NCI-H146 (cell line): ENCODE measurements around the gene INTU.
"Not testable (repeated sequence)": the region's sequence is repeated elsewhere in the genome, so short reads cannot be mapped to it uniquely, and the experiment has no call there.

Experiments used
- DNase-seq: peaks from one replicate; lab custom pipeline; 2025; lab: John Stamatoyannopoulos, UW

The INTU gene

DNA sequence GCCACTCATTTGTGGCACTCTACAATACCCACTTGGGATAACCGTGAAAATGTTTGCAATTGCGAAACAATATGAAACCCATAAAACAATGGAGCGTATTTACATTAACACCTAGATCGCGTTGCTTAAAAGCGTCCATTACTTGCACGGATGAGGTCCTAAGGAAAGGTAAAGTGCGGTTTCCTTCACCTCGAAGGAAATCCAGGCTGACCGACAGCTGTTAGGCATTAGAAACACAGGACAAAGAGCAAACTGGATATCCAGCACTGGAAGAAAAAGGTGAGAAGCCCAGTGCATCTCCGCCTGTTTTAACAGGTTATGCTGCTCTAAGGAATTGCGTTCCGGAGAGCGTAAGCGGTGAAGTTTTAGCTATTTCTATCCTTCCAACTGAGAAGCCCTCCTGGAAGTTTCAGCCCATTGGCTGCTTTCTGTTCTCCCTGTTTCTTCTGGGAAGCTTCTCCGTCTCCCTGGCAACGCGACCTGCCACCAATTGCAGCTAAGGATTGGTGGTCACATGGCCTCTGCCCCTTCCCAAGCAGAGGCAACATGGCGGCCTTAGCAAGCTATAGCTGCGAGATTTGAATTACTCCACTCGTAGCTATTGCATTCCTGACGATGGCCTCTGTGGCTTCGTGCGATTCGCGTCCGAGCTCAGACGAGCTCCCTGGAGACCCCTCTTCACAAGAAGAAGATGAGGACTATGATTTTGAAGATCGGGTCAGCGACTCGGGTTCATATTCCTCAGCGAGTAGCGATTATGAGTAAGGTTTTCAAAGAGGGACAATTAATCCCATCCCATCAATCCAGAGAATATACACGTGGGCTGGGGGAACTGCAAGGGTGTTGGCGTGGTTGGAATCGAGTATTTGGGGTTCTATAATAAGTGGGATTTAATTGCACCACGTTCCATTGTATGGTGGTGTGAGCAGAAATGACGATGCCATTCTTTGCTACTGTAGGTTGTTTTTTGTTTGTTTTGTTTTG lies at the start of gene INTU:
Gene INTU, plus strand, starts transcription at position 538 of the 984 bp plus-strand sequence. Its CDS starts 78 bp downstream, at position 616.
- peak; percentile 89 for DNase-seq

DNA sequence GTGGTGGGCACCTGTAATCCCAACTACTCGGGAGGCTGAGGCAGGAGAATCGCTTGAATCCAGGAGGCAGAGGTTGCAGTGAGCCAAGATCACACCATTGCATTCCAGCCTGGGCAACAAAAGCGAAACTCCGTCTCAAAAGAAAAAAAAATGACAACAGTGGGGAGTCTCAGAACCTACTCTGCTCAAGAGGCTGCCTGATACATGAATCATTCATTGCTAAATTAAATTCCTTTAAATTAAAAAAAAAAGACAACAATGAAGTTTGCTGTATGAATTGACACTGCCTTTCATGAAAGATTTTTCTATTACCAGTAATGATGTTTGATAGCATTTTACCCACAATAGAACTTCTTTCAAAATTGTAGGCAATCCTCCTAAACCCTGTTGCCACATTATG lies 46.3 kb upstream of the INTU start:
- not testable (repeated sequence) for DNase-seq

DNA sequence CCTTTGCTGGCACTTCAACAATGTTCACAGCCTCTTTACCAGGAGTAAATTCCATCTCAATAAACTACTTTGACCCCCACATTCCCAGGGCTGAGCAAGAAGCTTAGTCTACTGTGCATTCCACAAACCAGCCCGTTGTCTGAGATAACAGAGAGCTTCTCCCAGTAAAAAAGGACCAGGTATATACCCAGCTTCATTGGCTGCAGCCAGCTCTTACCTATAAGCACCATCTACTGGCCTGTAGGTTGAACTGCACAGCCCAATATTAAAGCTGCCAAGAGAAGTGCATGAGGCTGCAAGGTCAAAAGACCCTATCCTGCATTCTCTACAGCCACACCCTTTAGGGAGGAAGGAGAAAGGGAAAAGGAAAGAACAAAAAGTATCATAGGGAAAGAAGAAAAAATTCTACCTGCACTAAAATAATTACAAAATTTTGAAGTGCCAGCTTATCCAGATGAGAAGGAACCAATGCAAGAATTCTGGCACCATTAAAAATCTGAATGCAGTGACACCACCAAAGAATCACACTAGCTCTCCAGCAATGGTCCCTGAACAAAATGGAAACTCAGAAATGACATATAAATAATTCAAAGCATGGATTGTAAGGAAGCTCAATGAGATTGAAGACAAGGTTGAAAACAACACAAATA lies 45.7 kb upstream of the INTU start:
- DNase-seq: peak; percentile 46

DNA sequence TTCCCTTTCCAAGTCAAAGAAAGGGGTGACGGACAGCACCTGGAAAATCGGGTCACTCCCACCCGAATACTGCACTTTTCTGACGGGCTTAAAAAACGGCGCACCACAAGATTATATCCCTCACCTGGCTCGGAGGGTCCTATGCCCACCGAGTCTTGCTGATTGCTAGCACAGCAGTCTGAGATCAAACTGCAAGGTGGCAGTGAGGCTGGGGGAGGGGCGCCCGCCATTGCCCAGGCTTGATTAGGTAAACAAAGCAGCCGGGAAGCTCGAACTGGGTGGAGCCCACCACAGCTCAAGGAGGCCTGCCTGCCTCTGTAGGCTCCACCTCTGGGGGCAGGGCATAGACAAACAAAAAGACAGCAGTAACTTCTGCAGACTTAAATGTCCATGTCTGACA lies 43.6 kb upstream of the INTU start:
- DNase-seq: not testable (repeated sequence)

DNA sequence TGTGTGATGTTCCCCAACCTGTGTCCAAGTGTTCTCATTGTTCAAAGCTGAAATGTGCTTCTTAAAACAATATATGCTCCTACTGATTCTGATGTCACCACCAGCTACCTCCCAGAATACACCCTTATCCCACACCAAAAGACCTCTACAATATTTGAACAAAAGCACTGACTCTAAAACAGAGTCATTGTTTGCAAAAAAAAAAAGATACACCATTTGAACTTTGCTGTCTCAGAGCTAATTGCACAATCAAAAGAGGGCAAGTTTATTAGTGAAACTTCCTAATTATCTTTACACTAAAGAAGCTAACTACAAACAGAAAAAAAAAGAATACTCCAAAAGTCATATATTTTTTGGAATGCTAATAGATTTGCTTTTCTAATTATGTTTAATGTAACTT lies 34.1 kb upstream of the INTU start:
- no peak for DNase-seq

DNA sequence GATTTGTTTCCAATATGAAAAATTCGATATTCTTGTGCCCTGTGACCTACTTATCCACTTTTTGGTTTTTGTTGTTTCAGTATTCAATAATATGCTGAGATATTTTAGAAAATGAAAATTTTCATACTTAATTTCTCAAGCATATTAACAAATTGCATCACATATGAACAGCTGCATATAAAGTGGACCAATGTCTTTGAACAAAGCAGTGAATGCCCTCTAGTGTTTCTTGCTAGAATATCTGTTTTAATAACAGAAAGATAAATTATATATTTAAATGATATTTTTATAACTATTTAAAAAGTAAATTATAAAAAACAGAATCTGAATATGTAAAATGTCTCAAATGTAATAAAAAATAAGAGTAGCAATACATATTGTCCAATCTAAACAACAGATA lies 31.7 kb upstream of the INTU start:
- DNase-seq: no peak

DNA sequence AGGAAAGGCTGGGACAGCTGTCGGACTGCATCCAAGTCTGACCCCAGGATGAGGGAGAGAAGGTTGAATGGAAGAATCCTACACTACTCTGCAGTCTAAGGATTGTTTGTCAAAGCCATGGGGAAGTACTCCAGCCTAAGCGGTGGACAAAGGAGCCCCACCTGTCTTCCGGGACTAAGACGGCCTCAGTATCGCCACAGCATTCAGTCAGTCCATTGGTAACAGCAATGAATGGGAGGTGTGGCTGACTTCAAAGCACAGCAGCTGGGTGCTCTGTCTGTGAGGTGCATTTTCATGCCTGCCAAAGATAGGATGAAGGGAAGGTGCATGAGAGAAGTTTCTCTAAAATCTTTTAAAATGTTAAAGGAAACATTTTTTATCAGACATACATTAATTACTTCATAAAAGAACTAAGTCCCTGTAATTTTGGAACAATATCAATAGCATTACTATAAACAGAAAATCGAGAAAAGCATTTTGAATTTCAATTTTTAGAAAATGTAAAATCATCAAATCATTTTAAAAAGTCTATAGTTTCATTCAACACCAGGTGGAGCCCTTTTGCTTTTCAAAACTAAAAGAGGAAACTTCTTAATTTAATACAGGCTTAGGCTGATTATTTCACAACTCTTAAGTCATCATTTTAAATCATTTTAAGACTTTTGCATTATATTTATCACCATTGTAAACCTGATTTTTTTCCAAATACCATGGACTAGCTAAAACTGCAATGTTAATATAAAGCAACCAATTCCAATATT lies 27.6 kb upstream of the INTU start:
- peak; percentile 78 for DNase-seq

DNA sequence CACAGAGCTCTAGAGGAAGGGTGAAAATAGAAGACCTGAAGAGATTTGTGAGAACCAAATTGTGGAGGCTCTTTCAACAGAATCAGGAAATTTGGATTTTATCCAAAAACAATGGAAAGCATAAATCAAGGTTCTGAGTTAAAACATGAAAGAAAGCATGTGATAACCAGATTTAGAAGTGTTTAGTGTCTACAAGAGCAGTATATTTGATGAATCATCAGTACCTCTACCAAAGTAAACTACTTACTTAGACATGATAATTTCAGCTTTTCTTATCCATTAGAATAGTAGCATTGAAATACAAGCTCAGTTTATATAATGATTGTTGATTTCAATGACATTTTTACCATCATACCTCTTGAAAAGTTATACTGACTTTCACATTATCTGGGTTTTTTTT lies 25.9 kb upstream of the INTU start:
- DNase-seq: no peak

DNA sequence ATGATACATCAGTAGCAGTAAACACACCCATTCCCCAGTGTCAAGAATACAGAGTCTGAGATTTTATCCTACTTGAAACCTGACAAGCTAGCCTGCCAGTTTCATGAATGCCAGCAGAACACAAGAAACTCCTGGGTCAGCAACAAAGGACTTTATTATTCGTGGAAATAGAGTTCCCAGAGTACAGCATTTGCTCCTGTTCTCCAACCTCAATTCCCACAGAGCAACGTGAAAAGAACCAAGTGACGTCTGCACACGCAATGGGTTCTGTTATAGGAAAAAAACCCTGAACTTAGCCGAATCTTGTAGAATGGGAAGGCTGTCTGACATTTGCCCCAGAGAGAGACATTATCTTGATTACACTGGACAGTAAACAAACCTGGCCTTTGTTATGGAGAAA lies 23.3 kb upstream of the INTU start:
- DNase-seq: no peak

DNA sequence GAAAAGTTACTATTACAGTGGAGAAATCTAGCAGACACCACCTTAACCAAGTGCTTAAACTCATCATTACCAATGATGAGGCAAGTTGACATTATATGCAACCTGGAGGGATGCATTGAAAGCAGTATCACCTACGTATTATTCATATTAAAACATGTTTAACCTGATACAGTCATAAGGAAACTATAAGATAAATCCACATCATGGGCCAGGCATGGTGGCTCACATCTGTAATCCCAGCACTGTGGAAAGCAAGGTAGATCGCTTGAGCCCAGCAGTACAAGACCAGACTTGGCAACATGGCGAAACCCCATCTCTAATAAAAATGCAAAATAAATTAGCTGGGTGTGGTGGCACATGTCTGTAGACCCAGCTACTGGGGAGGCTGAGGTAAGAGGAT lies 22.3 kb upstream of the INTU start:
- DNase-seq: no peak

DNA sequence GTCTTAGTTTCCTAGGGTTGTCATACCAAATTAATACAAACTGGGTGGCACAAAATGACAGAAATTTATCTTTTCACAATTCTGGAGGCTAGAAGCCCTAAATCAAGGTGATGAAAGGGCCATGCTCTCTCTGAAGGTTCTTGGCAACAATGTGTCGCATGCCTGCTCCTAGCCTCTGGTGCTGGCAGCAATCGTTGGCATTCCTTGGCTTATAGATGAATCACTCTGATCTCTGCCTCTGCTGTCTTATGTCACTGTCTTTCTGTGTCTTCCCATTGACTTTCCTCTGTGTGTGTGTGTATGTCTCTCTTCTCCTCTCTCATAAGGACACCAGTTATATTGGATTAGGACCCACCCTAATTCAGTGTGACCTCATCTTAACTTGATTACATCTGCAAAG lies 15.9 kb upstream of the INTU start:
- DNase-seq: no peak

DNA sequence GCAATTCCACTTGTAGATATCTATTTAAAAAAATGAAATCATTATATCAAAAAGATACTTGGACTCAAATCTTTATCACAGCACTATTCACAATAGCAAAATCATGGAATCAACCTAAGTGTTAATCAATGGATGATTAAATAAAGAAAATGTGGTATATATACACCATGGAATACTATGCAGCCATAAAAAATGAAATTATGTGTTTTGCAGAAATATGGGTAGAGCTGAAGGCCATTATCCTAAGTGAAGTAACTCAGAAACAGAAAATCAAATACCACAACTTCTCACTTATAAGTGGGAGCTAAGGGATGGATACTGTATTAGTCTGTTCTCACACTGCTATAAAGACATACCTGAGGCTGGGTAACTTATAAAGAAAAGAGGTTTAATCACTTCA lies 14.3 kb upstream of the INTU start:
- no peak for DNase-seq

DNA sequence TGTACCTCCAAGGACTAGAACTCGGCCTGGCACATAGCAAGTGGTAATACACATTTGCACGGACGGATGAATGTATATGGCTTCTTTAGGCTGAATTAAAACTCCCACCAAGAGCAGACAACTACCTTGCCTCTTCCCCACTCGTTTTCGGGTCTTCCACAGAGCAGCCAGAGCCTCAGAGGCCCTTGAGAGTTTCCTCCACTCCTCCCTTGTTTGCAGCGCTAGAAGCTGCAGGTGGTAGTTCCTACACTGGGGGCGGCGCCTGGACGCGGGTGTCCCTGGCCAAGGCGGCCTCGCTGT lies 10.2 kb upstream of the INTU start:
- peak; percentile 51 for DNase-seq

DNA sequence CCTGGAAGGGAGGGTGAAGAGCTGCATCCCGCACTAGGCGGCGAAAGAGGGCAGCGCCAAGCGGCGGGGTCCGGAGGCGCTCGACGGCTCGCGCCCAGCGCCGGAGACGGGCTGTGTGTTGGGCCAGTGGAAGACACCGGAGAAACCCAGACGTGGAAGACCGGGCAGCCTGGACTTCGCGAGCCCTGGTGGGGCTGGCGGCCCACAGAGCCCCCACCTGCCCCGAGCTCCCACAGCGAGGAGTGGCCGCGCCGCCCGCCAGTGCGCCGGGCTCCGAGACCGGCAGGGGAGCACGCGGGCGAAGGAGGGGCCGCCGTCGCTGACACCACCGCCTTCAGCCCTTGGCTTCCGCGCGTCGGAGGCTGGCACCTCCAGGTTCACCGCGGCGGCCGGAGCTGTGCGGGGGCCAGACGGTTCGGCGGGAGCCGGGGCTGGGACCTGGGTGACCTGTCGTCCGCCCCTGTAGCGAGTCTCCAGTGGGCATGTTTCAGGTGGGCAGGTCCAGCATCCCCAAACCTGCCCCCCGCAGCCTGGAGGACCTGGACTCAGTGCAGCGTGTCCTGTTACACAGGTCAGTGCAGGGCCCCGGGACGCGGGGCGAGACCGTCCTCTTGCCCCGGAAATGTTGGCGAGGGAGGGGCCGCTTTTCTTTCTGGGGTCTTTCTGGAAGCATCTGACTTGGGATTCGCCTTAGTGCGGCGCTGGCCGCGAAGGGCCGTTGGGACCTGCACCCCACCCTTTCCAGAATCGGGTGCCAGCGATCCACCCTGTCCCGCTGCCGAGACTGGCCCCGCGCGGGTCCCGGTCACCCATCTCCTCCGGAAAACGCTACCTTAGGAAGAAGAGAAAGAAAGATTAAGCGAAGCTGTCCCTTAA lies 9.6 kb upstream of the INTU start:
- peak; percentile 35 for DNase-seq

DNA sequence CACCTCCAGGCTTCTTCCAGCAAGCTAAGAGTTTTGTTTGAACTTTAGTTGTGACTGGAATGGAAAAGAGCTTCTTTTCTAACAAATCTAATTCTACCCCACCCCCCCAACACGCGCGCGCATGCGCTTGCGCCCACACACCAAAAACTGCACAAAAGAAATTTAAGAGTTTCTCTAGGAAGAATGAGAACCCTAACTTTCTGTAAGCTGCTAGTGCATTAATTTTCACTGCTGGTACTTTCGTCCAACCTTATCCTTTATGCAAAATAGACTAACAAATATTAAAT lies 9.0 kb upstream of the INTU start:
- DNase-seq: no peak

DNA sequence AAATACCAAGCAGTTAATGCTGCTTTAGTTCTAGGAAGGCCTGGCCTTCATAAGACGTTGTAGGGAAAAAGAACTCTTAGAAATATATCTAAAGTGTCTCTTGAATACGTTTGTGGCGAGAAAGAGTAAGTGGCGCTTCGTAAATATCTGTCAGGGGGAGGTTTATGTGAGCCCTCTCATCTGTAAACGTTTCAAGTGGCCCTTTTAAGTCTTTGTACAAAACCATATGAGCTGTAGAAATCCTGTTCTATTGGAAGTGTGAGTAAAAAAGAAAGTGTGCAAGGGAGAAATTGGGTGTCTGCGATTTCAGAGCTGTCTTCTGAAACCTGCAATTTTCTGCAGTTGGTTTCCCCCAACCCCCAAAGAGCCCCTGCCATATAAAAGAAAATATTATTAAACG lies 8.6 kb upstream of the INTU start:
- no peak for DNase-seq

DNA sequence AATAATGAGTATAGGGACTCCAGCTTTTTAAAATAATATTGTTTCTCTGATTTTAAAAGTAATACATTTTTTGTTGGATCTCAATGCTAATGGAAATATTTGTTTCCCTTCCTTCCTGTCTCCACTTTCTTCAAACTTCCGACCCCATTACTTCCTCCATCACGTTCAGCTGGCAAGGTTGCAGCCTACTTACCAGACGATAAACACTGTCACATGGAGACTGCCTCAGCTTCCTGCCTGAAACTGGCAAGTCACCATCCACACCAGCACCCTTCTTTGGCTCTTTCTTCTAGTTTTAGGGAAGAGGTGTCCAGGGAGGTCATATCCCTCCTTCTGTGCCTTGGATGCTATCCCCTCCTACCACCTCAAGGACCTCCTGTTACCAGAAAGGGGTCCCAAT lies 3.4 kb upstream of the INTU start:
- no peak for DNase-seq

DNA sequence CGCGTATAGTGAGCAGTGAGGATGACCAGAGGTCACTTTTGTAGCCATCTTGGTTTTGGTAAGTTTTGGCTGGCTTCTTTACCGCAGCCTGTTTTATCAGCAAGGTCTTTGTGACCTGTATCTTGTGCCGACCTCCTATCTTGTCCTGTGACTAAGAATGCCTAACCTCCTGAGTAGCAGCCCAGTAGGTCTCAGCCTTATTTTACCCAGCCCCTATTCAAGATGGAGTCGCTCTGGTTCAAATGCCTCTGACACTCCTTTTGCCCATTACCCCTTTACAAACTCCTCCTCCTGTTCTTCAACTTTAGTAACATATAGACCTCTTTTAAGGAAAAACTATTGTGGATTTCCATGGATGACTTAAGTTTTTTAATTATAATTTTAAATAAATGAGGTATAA lies 2.6 kb upstream of the INTU start:
- no peak for DNase-seq

DNA sequence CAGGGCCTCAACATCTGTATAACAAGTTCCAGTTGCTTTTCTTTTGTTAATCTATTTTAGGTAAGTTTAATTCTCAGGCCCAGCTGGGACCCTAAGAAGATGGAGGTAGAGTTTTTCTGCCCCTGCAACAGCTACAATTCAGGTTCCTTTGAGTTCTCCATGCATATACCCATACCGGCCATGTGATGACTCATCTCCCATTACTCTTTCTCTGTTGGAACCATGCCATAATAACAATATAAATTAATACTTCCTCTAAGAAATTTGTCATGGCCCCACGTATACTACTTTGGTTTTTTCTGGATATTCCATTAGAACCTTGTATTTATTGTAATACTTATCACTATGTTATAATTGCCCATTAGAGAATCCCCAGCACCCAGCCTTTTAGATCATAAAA lies 1.3 kb upstream of the INTU start:
- no peak for DNase-seq

DNA sequence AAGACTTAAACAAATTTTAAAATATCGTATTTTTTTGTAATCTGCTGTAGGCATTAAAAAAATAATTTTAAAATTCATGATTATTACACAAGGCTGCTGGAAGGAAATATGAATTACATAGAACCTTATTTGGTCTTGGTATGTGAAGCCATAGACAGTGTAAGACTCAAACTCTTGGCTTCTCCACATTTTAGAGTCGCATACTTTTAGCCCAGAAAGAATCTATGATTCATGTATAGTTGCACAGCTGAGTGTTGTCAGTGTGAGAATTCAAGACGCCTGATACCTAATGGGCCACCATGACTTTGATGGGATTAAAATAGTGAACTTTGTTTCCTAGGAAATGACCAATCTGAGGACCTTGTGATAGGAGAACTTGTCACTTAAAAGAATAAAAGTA lies 1.4 kb downstream of the INTU start:
- no peak for DNase-seq

DNA sequence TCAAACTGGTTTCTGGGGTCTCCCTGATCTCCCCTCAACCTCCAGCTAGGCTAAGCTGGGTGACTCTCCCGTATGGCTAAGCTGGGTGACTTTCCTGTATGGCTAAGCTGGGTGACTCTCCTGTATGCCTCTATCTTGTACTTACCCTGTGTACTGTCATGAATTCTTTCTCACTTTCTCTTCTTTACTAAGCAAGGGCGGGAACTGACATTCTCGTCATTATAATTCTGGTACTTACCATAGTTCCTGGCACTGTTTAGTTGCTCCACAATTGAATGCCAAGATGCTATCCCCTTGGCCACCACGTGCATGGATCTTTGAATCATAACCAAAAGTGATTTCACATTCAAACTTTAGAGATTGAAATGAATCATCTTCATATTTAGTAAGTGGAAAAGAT lies 8.8 kb downstream of the INTU start:
- DNase-seq: no peak

DNA sequence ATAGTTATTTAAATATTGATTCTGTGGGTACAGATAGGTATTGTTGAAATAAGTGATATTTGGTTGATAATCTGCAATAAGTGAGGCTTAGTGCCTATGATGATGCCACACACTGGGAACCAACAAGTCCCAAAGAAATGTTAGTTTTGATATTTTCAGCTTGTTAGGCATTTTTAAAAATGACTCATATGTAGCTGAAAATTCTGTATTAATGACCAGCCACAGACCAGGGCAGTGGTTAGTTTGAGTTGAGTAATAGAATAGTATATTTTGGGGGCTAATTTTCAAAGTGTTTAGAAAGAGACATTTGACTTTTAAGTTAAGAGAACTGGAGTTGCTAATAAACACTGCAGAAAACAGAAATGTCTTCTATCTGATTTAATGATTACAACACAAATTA lies 9.4 kb downstream of the INTU start:
- no peak for DNase-seq
